Measurements from ENCODE around the gene ORC3. TPM values are rescaled to one million over a fixed set of nuclear protein-coding genes. Genes with fewer than 3 reads are reported as not detected.
"Not testable (repeated sequence)": the region's sequence is repeated elsewhere in the genome, so short reads cannot be mapped to it uniquely, and the experiment has no call there.

ORC3 gene
- total RNA-seq, 2 donors from 2014 or later = 14.0 to 16.4 TPM

- Histone ChIP-seq H3K4me1 (peaks cover 4% of the 10 kb centered on the region), H3K27me3 (no peaks in the 10 kb centered on the region), H3K4me3 (no peak overlapping the region), H3K9ac (ENCODE audit: low read depth in 2 of 2, low read length in 2 of 2) (no peak overlapping the region), H3K36me3 (no peaks in the 10 kb centered on the region), H3K27ac (no peak overlapping the region), H3K9me3 (no peaks in the 10 kb centered on the region)
- intact Hi-C loops (cut with DNase I) = no loop called here
- TF ChIP-seq CTCF (IDR thresholded peaks at IDR 0.05) = no peak
- DNase-seq = no peak
Observed at GRCh38 chr6:87692086-87692485, 102.2 kb downstream of the ORC3 start.

- H3K4me3 ChIP-seq; H3K4me1 ChIP-seq; H3K9ac ChIP-seq (ENCODE audit: low read depth in 2 of 2, low read length in 2 of 2); DNase-seq; intact Hi-C loops (cut with DNase I); H3K36me3 ChIP-seq; H3K27ac ChIP-seq; H3K27me3 ChIP-seq; H3K9me3 ChIP-seq: not testable (repeated sequence)
Observed at GRCh38 chr6:87696817-87697216, 106.9 kb downstream of the ORC3 start.

- no peaks in the 10 kb centered on the region for H3K36me3 ChIP-seq
- H3K27ac ChIP-seq = peak overlapping the region; percentile 95
- H3K27me3 ChIP-seq = no peaks in the 10 kb centered on the region
- no peak overlapping the region for H3K4me3 ChIP-seq
- H3K4me1 ChIP-seq = no peaks in the 10 kb centered on the region
- no peak for TF ChIP-seq CTCF (IDR thresholded peaks at IDR 0.05)
- no peak for DNase-seq
- peak overlapping the region in 1 of 2 donors; percentile 36 for H3K9ac ChIP-seq (ENCODE audit: low read depth in 2 of 2, low read length in 2 of 2)
- intact Hi-C loops (cut with DNase I) = no loop called here
- no peaks in the 10 kb centered on the region for H3K9me3 ChIP-seq
Observed at GRCh38 chr6:87697581-87698546, 107.9 kb downstream of the ORC3 start.

GRCh38 chr6:87698547-87699006, 108.6 kb downstream of the ORC3 start:
- H3K9ac ChIP-seq (ENCODE audit: low read depth in 2 of 2, low read length in 2 of 2) = peak overlapping the region in 1 of 2 donors; percentile 36
- peak overlapping the region; percentile 90 for H3K4me3 ChIP-seq
- no peak for DNase-seq
- TF ChIP-seq CTCF (IDR thresholded peaks at IDR 0.05) = no peak
- H3K27me3 ChIP-seq = no peaks in the 10 kb centered on the region
- no peaks in the 10 kb centered on the region for H3K4me1 ChIP-seq
- H3K27ac ChIP-seq = peak overlapping the region; percentile 95
- H3K36me3 ChIP-seq = no peaks in the 10 kb centered on the region
- intact Hi-C loops (cut with DNase I) = no loop called here
- H3K9me3 ChIP-seq = no peaks in the 10 kb centered on the region

GRCh38 chr6:87699576-87699975, 109.6 kb downstream of the ORC3 start:
- intact Hi-C loops (cut with DNase I) = no loop called here
- DNase-seq = no peak
- Histone ChIP-seq H3K9me3 (no peaks in the 10 kb centered on the region), H3K27me3 (no peaks in the 10 kb centered on the region), H3K4me1 (no peaks in the 10 kb centered on the region), H3K27ac (peak overlapping the region; percentile 95), H3K9ac (ENCODE audit: low read depth in 2 of 2, low read length in 2 of 2) (peak overlapping the region in 1 of 2 donors; percentile 98), H3K36me3 (no peaks in the 10 kb centered on the region), H3K4me3 (peak overlapping the region; percentile 90)
- no peak for TF ChIP-seq CTCF (IDR thresholded peaks at IDR 0.05)

Data from colonic mucosa (tissue), 4 donors.